Kidney (tissue), 14 donors: ENCODE results near the gene MAML2. TPM values are rescaled to one million over a fixed set of nuclear protein-coding genes. Genes with fewer than 3 reads are reported as not detected.

Experiments used
- DNase-seq, 5 donors: peaks; one replicate each; pipeline ENCODE4 v3.0.0-alpha.2; 2013 to 2020
- FAIRE-seq: peaks from 2 replicates; lab custom pipeline; 2012; peaks lifted over from hg19 to GRCh38; lab: Jason Lieb, UNC
- H3K27ac ChIP-seq, 2 donors: one replicate each; pipeline ENCODE4 v1.7.0; 2013; ENCODE audit warnings: low read depth in 2 of 2, low read length in 2 of 2, inconsistent platforms in 1 of 2
- H3K27me3 ChIP-seq: one replicate; pipeline ENCODE4 v1.7.1; 2013; ENCODE audit warnings: low read length, inconsistent platforms; ENCODE audit not compliant: control insufficient read depth, insufficient read depth
- H3K36me3 ChIP-seq, 3 donors: one replicate each; pipeline versions ENCODE4 v1.7.0 to v1.7.1; 2013; ENCODE audit warnings: low read length in 3 of 3, control low read depth in 1 of 3, inconsistent platforms in 1 of 3; ENCODE audit not compliant: insufficient read depth in 3 of 3, control insufficient read depth in 2 of 3
- H3K4me1 ChIP-seq, 3 donors: one replicate each; pipeline versions ENCODE4 v1.7.0 to v1.7.1; 2013; ENCODE audit warnings: low read length in 3 of 3, inconsistent platforms in 1 of 3, low read depth in 1 of 3; ENCODE audit not compliant: control insufficient read depth in 2 of 3, insufficient read depth in 2 of 3
- H3K4me3 ChIP-seq, 3 donors: one replicate each; pipeline versions ENCODE4 v1.7.0 to v1.8.1; 2013; ENCODE audit warnings: low read length in 3 of 3, control low read depth in 1 of 3, inconsistent platforms in 1 of 3
- H3K9ac ChIP-seq, 3 donors: one replicate each; pipeline versions ENCODE4 v1.7.0 to v1.7.1; 2013; ENCODE audit warnings: low read length in 3 of 3, control low read depth in 1 of 3, inconsistent platforms in 1 of 3
- H3K9me3 ChIP-seq, 3 donors: one replicate each; pipeline versions ENCODE4 v1.7.0 to v1.7.1; 2013; ENCODE audit warnings: low read length in 3 of 3, control low read depth in 1 of 3, inconsistent platforms in 1 of 3; ENCODE audit not compliant: control insufficient read depth in 2 of 3, insufficient read depth in 1 of 3
- intact Hi-C: fragments of 100-400 bp; cut with DNase I; formaldehyde crosslinking; loops from one replicate; pipeline ENCODE4 v1.11.1; 2022
- polyA plus RNA-seq: library from polyadenylated mRNA; stranded (reverse); fragments of 350-450 nt; fragmentation: Illumina TruSeq; extraction: RNeasy Lipid Tissue Mini Kit (QIAGEN cat#74804); gene quantifications from one replicate; pipeline ENCODE4 v1.2.3, GENCODE V29; 2014; ENCODE audit warnings: low read depth, low replicate concordance; ENCODE audit not compliant: insufficient read depth
- total RNA-seq: library from RNA; stranded (reverse); fragmentation: NEBNext Ultra II Directional; extraction: Animal tissue kit (Norgen Biotek cat#: 25700); gene quantifications from one replicate; pipeline ENCODE4 v1.2.1, GENCODE V29; 2021
- TF ChIP-seq, protein P1 (sequence below): IDR thresholded peaks from 3 replicates; pipeline ENCODE4 v1.5.1; 2012; ENCODE audit warnings: mild to moderate bottlenecking, moderate library complexity, borderline replicate concordance; ENCODE audit not compliant: insufficient read depth; ENCODE audit errors: extremely low read depth
- donor health status: control.
- donor health status: control.
- donor health status: control.
- donor health status: control.
- donor health status: control.
- donor health status: DM: yes; HTN: yes; CAD: no.
- donor health status: Normal renal cell carcinoma (clear cell type).

Gene MAML2
- total and polyA plus RNA-seq, 2 donors from 2014 or later, result 4.9 to 32.3 TPM

DNA sequence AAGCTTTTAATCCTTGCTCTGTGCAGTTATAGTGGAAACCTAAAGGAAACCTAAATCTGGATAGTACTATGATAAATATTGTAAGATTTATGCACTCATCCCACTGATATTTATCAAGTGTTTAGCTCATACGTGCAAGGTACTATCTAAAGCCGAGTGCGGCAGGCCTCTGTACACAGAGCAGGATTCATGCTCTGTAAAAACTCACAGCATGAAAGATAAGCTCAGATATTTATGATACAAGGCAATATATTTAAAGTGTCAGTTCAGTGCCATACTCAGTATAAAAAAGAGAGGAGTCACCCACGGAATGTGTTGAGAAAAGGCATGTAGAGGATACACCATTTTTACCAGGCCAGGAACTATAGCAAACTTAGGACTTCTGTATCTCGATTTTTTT is 66.2 kb downstream of the MAML2 start:
- TF ChIP-seq, protein P1, sequence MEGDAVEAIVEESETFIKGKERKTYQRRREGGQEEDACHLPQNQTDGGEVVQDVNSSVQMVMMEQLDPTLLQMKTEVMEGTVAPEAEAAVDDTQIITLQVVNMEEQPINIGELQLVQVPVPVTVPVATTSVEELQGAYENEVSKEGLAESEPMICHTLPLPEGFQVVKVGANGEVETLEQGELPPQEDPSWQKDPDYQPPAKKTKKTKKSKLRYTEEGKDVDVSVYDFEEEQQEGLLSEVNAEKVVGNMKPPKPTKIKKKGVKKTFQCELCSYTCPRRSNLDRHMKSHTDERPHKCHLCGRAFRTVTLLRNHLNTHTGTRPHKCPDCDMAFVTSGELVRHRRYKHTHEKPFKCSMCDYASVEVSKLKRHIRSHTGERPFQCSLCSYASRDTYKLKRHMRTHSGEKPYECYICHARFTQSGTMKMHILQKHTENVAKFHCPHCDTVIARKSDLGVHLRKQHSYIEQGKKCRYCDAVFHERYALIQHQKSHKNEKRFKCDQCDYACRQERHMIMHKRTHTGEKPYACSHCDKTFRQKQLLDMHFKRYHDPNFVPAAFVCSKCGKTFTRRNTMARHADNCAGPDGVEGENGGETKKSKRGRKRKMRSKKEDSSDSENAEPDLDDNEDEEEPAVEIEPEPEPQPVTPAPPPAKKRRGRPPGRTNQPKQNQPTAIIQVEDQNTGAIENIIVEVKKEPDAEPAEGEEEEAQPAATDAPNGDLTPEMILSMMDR, result no peak
- peaks cover 13 to 30% (median 21%) of the 10 kb centered on the region in 3 donors for H3K4me1 ChIP-seq
- H3K9ac ChIP-seq, result no peak overlapping the region
- H3K4me3 ChIP-seq, result no peak overlapping the region
- H3K36me3 ChIP-seq, result no peaks in the 10 kb centered on the region
- DNase-seq (no peak), FAIRE-seq (no peak)
- no peak overlapping the region for H3K27ac ChIP-seq
- intact Hi-C loops, result no loop called here
- H3K9me3 ChIP-seq, result no peaks in the 10 kb centered on the region
- no peaks in the 10 kb centered on the region for H3K27me3 ChIP-seq

DNA sequence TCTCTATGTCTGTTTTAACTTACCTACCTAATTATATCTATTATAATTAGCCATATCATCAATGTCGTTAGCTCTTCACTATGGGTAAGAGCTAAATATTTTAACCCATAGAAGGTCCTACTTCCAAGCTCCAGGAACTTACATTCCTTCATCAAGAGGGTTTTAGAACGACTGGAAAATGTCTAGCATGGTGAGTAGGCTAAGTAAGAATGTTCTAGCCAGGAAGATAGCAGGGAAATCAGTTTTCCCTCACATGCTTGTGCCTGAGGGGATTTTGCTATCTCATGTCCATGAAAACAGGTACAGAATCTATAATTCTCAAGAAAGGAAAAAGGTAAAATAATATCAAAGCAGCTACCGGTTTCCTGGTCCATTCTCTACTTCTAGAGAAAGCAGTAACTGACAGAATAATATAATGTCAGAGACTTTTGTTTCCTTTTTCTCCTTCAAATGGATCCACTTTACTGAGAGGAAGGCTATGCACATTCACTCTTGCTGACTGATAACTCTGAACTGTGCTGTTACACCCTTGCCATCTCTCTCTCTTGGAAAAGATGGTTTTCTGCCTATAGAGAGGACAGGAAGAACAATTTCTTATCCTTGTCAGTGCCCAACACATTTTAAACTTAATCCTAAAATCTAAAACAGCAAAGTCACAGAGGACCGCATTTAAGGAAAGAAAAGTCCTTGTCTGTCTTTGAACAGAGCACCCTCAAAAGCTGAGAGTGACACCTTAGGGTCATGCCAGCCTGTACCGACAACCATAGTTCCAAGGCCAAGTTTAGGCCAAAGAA is 67.0 kb downstream of the MAML2 start:
- Histone ChIP-seq H3K27ac (peak overlapping the region in 1 of 2 donors; percentile 47), H3K9me3 (no peaks in the 10 kb centered on the region), H3K27me3 (no peaks in the 10 kb centered on the region), H3K36me3 (no peaks in the 10 kb centered on the region), H3K4me3 (no peak overlapping the region), H3K9ac (no peak overlapping the region), H3K4me1 (peaks cover 13 to 30% (median 21%) of the 10 kb centered on the region in 3 donors)
- intact Hi-C loops, result no loop called here
- no peak for DNase-seq
- FAIRE-seq, result no peak
- TF ChIP-seq, protein P1, result no peak

DNA sequence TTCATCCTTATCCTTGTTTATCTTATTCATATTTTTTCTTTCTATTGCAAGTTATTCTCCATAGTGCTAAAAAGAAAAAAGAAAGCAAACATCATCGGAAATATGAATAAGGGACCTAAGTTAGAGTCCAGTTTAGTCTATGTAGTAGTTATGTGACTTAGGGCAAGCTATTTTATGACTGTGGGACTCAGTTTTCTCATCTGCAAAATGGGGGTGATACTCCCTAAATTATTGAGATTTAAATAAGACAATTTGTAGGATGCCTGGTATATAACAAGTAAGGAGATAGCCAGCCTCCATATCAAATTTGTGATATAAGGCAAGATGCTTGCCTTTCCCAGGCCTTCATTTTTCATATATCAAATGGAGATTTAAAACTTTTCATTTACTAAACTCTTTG is 69.5 kb downstream of the MAML2 start:
- no peaks in the 10 kb centered on the region for H3K27me3 ChIP-seq
- peaks cover 4 to 19% (median 12%) of the 10 kb centered on the region in 3 donors for H3K4me1 ChIP-seq
- no peaks in the 10 kb centered on the region for H3K36me3 ChIP-seq
- no peak for DNase-seq
- H3K9me3 ChIP-seq, result no peaks in the 10 kb centered on the region
- H3K9ac ChIP-seq, result no peak overlapping the region
- intact Hi-C loops, result no loop called here
- no peak for FAIRE-seq
- H3K4me3 ChIP-seq, result no peak overlapping the region
- H3K27ac ChIP-seq, result peak overlapping the region in 1 of 2 donors; percentile 38
- TF ChIP-seq, protein P1, result no peak
